ENCODE results near the gene MASTL.
A peak's percentile ranks its signal among the peaks of the same experiment; 100 is the strongest.

MASTL gene

GRCh38 chr10:27197980-27198620 is 42.9 kb downstream of the MASTL start:
- TF ChIP-seq CTCF (IDR thresholded peaks at IDR 0.05; ENCODE audit: control extremely low read depth, extremely low read depth, low read depth, missing control alignments): no peak
- CTCF ChIA-PET: interaction anchor here (1.1 to 1.5 kb wide), 2 partner anchors 13 to 39 kb away, joined by 3 to 4 read pairs; no protein-coding TSS in a partner anchor
- POLR2A ChIA-PET: no interaction called here
- DNase-seq (ENCODE audit: extremely low spot score): no peak

GRCh38 chr10:27203806-27204205 is 48.7 kb downstream of the MASTL start:
- DNase-seq (ENCODE audit: extremely low spot score): no peak
- no peak for TF ChIP-seq CTCF (IDR thresholded peaks at IDR 0.05; ENCODE audit: control extremely low read depth, extremely low read depth, low read depth, missing control alignments)
- ChIA-PET POLR2A (no interaction called here), CTCF (interaction anchor here (2.9 kb wide), 1 partner anchor 20 kb away, joined by 9 read pairs; no protein-coding TSS in a partner anchor)

DNA sequence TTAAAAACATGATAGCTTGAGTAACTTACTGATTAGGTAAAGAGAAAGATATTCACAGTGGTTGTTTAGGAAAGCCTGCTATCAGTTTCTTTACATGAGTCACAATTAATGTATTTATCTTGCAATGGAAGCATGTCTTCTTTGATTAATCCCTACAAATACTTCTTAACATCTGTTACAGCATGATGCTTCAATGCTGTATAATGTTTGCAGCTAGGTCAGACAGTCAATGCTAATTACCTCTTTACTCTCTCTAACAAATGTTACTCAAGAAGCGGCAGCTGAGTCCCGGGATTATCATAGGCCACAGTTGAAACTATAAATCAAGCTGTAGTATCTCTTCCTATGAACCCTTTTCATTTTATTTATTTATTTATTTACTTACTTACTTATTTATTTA is 52.2 kb downstream of the MASTL start:
- CTCF ChIA-PET: interaction anchor here (1.9 to 2.0 kb wide), 2 partner anchors 16 to 30 kb away, joined by 5 to 7 read pairs; no protein-coding TSS in a partner anchor
- DNase-seq (ENCODE audit: extremely low spot score): no peak
- no peak for TF ChIP-seq CTCF (IDR thresholded peaks at IDR 0.05; ENCODE audit: control extremely low read depth, extremely low read depth, low read depth, missing control alignments)
- POLR2A ChIA-PET: no interaction called here

DNA sequence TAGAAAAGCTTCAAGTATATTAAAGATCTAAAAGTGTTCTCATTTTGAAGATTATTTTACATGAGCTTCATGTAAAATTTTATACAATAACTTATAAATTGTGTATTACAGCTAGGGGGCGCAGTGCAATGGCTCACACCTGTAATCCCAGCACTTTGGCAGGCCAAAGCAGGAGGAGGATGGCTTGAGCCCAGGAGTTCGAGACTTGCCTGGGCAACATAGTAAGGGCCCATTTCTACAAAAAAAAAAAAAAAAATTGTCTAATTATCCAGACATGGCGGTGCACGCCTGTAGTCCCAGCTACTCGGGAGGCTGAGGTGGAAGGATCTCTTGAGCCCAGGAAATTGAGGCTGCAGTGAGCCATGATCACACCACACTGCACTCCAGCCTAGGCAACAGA is 68.8 kb downstream of the MASTL start:
- ChIA-PET CTCF (interaction anchor here (0.9 to 4.2 kb wide), 21 partner anchors 11 to 136 kb away, joined by 3 to 48 read pairs (median 5); partner anchors contain the start of gene ACBD5), POLR2A (no interaction called here)
- DNase-seq (ENCODE audit: extremely low spot score): no peak
- peak; percentile 71 for TF ChIP-seq CTCF (IDR thresholded peaks at IDR 0.05; ENCODE audit: control extremely low read depth, extremely low read depth, low read depth, missing control alignments)

GRCh38 chr10:27225011-27225590 is 69.9 kb downstream of the MASTL start:
- no peak for TF ChIP-seq CTCF (IDR thresholded peaks at IDR 0.05; ENCODE audit: control extremely low read depth, extremely low read depth, low read depth, missing control alignments)
- ChIA-PET POLR2A (no interaction called here), CTCF (interaction anchor here (1.6 to 4.2 kb wide), 2 partner anchors 10 to 98 kb away, joined by 3 to 48 read pairs; no protein-coding TSS in a partner anchor)
- DNase-seq (ENCODE audit: extremely low spot score): no peak

- POLR2A ChIA-PET: no interaction called here
- no peak for DNase-seq (ENCODE audit: extremely low spot score)
- TF ChIP-seq CTCF (IDR thresholded peaks at IDR 0.05; ENCODE audit: control extremely low read depth, extremely low read depth, low read depth, missing control alignments): no peak
- CTCF ChIA-PET: no interaction called here
Observed at GRCh38 chr10:27225642-27226257, 70.6 kb downstream of the MASTL start.

All from GM10248 (cell line).